K562 (cell line): ENCODE results near the gene NHS.

Experiments used
- NR2C2 ChIP-seq, 2 experiments: fragments of 200-800 bp in 1 of 2; sonication (Bioruptor generic) in 1 of 2; sonication (generic) in 1 of 2; formaldehyde crosslinking in 1 of 2; IDR thresholded peaks; 2 replicates each; pipeline versions ENCODE4 v1.6.1 to v1.8.0; 2016 to 2022; ENCODE audit warnings: mild to moderate bottlenecking in 1 of 2, missing compliant biosample characterization in 1 of 2, missing genetic modification characterization in 1 of 2, missing genetic modification reagents in 1 of 2
- PCBP1 ChIP-seq: fragments of 200-400 bp; formaldehyde crosslinking; IDR thresholded peaks from 2 replicates; pipeline ENCODE4 v1.6.1; 2018; ENCODE audit warnings: mild to moderate bottlenecking, low read depth, low read length; ENCODE audit not compliant: poor library complexity, severe bottlenecking
- RAD21 ChIP-seq, 2 experiments: fragments of 250-450 bp in 1 of 2; fragments of 450-650 bp in 1 of 2; sonication (Bioruptor Pico) in 1 of 2; formaldehyde crosslinking in 1 of 2; IDR thresholded peaks in 1 of 2; conservative IDR thresholded peaks in 1 of 2; 2 replicates each; pipeline versions ENCODE4 v1.4.0 to v1.8.0; 2020 to 2022; ENCODE audit warnings: mild to moderate bottlenecking in 2 of 2, moderate library complexity in 1 of 2

DNA sequence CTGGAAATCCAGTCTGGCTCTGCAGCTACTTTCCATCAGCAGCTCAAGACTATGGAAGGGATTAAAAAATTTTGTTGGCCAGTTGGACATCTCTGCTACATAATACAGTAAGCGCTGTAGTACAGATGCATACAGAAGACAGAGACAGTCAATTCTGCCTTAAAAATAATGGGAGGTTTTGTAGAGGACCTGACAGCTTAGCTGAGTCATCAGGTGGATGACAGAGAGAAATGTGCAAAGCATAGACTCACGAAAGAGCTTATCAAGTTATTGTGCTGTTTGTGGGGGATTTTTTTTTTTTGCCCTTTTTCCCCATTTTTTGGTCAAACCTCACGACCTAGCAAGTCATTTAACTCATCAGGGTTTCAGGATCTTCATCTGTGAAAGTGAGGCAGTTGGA lies 213.3 kb downstream of the NHS start:
- no peak for TF ChIP-seq RAD21 (CRISPR knock-in tag; conservative IDR thresholded peaks at IDR 0.05 in 1 of 2, IDR thresholded peaks at IDR 0.05 in 1 of 2)
- no peak for TF ChIP-seq NR2C2 (CRISPR knock-in tag; IDR thresholded peaks at IDR 0.05)
- TF ChIP-seq NR2C2 (tag; IDR thresholded peaks at IDR 0.05), result no peak
- TF ChIP-seq PCBP1, result no peak
